ENCODE measurements around the gene TGM5. TPM values are rescaled to one million over a fixed set of nuclear protein-coding genes. Genes with fewer than 3 reads are reported as not detected.

Gene TGM5
- total and polyA plus RNA-seq, 7 donors: 0.28 TPM; not detected in 6

DNA sequence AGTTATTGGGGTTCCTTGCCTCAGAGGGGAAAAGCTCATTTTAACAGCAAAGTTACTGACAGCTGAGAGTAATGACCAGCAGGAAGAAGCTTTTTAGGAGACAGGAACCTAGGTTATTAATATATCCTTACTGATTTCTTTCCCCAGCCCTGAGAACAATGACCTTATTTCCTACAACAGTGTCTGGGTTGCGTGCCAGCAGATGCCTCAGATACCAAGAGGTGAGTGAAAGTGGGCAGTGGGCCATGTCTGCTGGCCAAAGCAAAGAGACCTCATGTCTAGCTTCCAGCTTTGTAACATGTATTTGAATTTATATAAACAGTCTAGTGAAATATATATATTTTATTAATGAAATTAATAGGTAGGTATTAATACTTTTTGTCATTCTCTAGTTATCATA is 76.5 kb downstream of the TGM5 start:
- WGBS, 2 donors: 94 to 97% methylated on average over 1 of the region's 1 CpG
- Histone ChIP-seq H3K36me3 (peaks cover 0 to 66% (median 28%) of the 10 kb centered on the region in 4 donors), H3K9me3 (no peaks in the 10 kb centered on the region), H3K27me3 (no peaks in the 10 kb centered on the region), H3K4me3 (no peak overlapping the region), H3K27ac (peak overlapping the region in 1 of 4 donors; percentile 25), H3K4me1 (peaks cover 0 to 38% (median 28%) of the 10 kb centered on the region in 4 donors)
- intact Hi-C loops (cut with DNase I): no loop called here
- TF ChIP-seq POLR2A (IDR thresholded peaks at IDR 0.05) (no peak), EP300 (IDR thresholded peaks at IDR 0.05) (no peak), CTCF (IDR thresholded peaks at IDR 0.05) (no peak), POLR2AphosphoS5 (IDR thresholded peaks at IDR 0.05) (no peak)
- no peak for DNase-seq

DNA sequence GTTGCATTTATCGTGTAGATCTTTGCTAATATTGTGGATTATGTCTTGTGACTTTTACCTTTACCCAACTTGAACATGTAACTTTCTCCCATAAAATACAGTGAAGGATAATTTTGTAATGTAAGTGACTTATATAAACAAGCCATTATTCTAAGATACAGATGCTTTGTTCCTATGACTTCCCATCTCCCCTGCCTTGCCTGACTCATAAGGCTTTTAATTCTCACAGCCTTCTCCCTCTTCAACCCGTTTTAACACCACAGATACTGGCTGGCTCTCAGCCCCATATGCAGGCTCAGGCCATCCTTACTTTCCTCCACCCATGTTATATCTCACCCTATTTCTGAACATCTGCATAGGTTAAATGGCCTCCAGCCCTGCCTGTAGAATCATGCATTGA is 77.4 kb downstream of the TGM5 start:
- intact Hi-C loops (cut with DNase I): loop anchor here (10.0 kb wide), 1 partner anchor 84 kb away; the partner anchor contains the start of gene UBR1
- Histone ChIP-seq H3K4me3 (no peak overlapping the region), H3K36me3 (peaks cover 0 to 57% (median 20%) of the 10 kb centered on the region in 4 donors), H3K27me3 (no peaks in the 10 kb centered on the region), H3K27ac (peak overlapping the region in 1 of 4 donors; percentile 25), H3K9me3 (no peaks in the 10 kb centered on the region), H3K4me1 (peaks cover 0 to 38% (median 28%) of the 10 kb centered on the region in 4 donors)
- 90 to 91% methylated on average over 2 of the region's 2 CpGs for WGBS, 2 donors
- TF ChIP-seq CTCF (IDR thresholded peaks at IDR 0.05) (no peak), POLR2AphosphoS5 (IDR thresholded peaks at IDR 0.05) (no peak), EP300 (IDR thresholded peaks at IDR 0.05) (no peak), POLR2A (IDR thresholded peaks at IDR 0.05) (no peak)
- DNase-seq: no peak

DNA sequence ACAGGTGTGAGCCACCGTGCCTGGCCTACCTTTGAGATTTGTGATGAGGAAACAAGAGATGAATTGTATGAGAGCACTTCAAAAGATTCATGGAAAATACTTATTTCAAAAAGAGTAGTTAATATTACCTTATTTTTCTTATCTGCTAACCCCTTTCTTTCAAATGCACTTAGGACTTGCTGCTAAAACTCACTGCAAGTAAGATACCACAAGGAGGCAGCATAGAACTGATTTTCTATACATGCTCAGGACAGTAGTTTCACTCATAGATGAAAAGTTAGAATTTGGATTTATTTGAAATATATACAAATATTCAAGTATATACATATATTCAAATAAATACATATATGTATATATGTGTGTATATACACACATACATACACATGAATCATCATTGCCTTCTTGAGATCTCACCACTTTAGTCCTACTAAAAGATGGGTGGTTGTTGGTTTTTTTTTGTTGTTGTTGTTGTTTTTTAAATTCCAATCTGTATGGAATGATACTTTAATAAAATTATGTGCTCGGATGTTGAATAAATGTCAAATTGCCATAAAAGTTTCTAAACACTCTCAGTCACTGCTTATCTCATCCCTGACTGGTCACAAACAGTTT is 79.1 kb downstream of the TGM5 start:
- DNase-seq: no peak
- peaks cover 0 to 38% (median 28%) of the 10 kb centered on the region in 4 donors for H3K4me1 ChIP-seq
- no peak overlapping the region for H3K27ac ChIP-seq
- no peaks in the 10 kb centered on the region for H3K27me3 ChIP-seq
- no peak overlapping the region for H3K4me3 ChIP-seq
- WGBS, 2 donors: 57 to 81% methylated on average over 2 of the region's 2 CpGs
- intact Hi-C loops (cut with DNase I): loop anchor here (2.0 to 10.0 kb wide), 2 partner anchors 83 to 97 kb away; partner anchors contain the start of gene UBR1
- TF ChIP-seq EP300 (IDR thresholded peaks at IDR 0.05) (no peak), POLR2AphosphoS5 (IDR thresholded peaks at IDR 0.05) (no peak), POLR2A (IDR thresholded peaks at IDR 0.05) (no peak), CTCF (IDR thresholded peaks at IDR 0.05) (peak in 3 of 4 experiments; percentile 43 to 59 (median 50))
- H3K36me3 ChIP-seq: peaks cover 0 to 42% (median 15%) of the 10 kb centered on the region in 4 donors
- H3K9me3 ChIP-seq: no peaks in the 10 kb centered on the region

DNA sequence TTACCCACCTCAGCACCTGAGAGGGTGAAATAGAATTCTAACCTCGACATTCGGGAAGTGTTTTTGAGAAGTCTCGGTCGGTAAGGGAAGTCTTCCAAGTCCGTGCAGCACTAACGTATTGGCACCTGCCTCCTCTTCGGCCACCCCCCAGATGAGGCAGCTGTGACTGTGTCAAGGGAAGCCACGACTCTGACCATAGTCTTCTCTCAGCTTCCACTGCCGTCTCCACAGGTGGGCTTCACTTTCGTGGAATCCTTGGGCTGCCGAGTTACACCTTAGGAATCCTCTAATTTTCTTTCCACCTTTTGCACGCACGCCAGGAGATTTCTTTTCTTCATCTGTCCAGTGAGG is 80.8 kb downstream of the TGM5 start:
- 1 to 4% methylated on average over 13 of the region's 13 CpGs for WGBS, 2 donors

More for the DNA sequence above, 80.8 kb downstream of the TGM5 start:
- peaks cover 0 to 38% (median 28%) of the 10 kb centered on the region in 4 donors for H3K4me1 ChIP-seq
- no peaks in the 10 kb centered on the region for H3K9me3 ChIP-seq
- intact Hi-C loops (cut with DNase I): loop anchor here (2.0 to 10.0 kb wide), 2 partner anchors 81 to 99 kb away; partner anchors contain the start of gene UBR1
- DNase-seq: no peak
- peaks cover 0 to 32% (median 3%) of the 10 kb centered on the region in 4 donors for H3K36me3 ChIP-seq
- TF ChIP-seq POLR2AphosphoS5 (IDR thresholded peaks at IDR 0.05) (no peak), CTCF (IDR thresholded peaks at IDR 0.05) (peak in 3 of 4 experiments; percentile 4 to 11 (median 6))
- H3K27ac ChIP-seq: peak overlapping the region; percentile 82 to 88 (median 87)
- no peaks in the 10 kb centered on the region for H3K27me3 ChIP-seq
- peak overlapping the region; percentile 47 to 83 (median 68) for H3K4me3 ChIP-seq
